GM12892 (cell line): Measurements from ENCODE around the gene LRRC4B.

Experiments used
- POLR2A ChIP-seq: IDR thresholded peaks from 2 replicates; pipeline ENCODE4 v1.6.1; 2011; ENCODE audit warnings: low read depth, low read length, control low read depth
- POLR2AphosphoS5 ChIP-seq: IDR thresholded peaks from 2 replicates; pipeline ENCODE4 v1.6.1; 2011; ENCODE audit warnings: low read depth, low read length, control low read depth

DNA sequence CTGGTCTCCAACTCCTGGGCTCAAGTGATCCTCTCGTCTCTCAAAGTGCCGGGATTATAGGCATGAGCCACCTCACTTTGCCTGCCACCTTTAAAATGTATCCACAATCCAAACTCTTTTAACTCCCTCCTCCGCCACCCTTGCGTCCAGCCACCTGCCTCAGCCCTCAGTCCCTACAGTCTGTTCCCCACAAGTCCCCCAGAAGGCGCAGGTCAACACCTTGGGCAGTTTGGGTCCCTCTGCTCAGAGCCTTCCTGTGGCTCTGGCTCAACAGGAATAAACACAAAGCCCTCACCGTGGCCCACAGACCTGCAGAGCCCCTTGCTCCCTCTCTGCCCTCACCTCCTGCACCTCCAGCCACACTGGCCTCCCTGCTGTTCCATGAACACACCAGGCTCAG, 99.4 kb downstream of the LRRC4B start:
- TF ChIP-seq POLR2AphosphoS5 (no peak), POLR2A (no peak)
